HEK293 (cell line): Measurements from ENCODE around the gene FAM89A.

ENCODE experiments used
- ATF2 ChIP-seq: fragments of 450-650 bp; formaldehyde crosslinking; IDR thresholded peaks from 2 replicates; pipeline ENCODE4 v1.5.1; 2016; ENCODE audit warnings: missing biosample characterization, missing genetic modification characterization, low read depth
- CTCF ChIP-seq: fragments of 450-650 bp; formaldehyde crosslinking; IDR thresholded peaks from 2 replicates; pipeline ENCODE4 v1.5.1; 2016; ENCODE audit warnings: missing biosample characterization, missing genetic modification characterization
- KLF16 ChIP-seq: fragments of 450-650 bp; formaldehyde crosslinking; IDR thresholded peaks from 2 replicates; pipeline ENCODE4 v1.5.1; 2017; ENCODE audit warnings: missing biosample characterization, missing genetic modification characterization
- SCRT2 ChIP-seq: fragments of 450-650 bp; formaldehyde crosslinking; IDR thresholded peaks from 2 replicates; pipeline ENCODE4 v1.5.1; 2016; ENCODE audit warnings: missing biosample characterization, missing genetic modification characterization
- TCF7L2 ChIP-seq: IDR thresholded peaks from 2 replicates; pipeline ENCODE4 v1.6.1; 2011; ENCODE audit warnings: low read depth, mild to moderate bottlenecking, inconsistent platforms, low read length, moderate library complexity, borderline replicate concordance
- ZNF121 ChIP-seq: fragments of 450-650 bp; formaldehyde crosslinking; IDR thresholded peaks from 2 replicates; pipeline ENCODE4 v1.5.1; 2016; ENCODE audit warnings: missing biosample characterization, missing genetic modification characterization
- ZNF274 ChIP-seq, 2 experiments: fragments of 200-500 bp in 1 of 2; fragments of 450-650 bp in 1 of 2; sonication (Bioruptor generic) in 1 of 2; formaldehyde crosslinking in 1 of 2; IDR thresholded peaks; 2 replicates each; pipeline versions ENCODE4 v1.5.1 to v1.6.1; 2014 to 2016; ENCODE audit warnings: borderline replicate concordance in 1 of 2, inconsistent platforms in 1 of 2, low read length in 1 of 2, missing biosample characterization in 1 of 2, missing genetic modification characterization in 1 of 2
- TF ChIP-seq, protein P1 (sequence below): fragments of 450-650 bp; formaldehyde crosslinking; IDR thresholded peaks from 2 replicates; pipeline ENCODE4 v1.5.1; 2016; ENCODE audit warnings: missing biosample characterization, missing genetic modification characterization
- TF ChIP-seq, protein P2 (sequence below): fragments of 450-650 bp; formaldehyde crosslinking; IDR thresholded peaks from 2 replicates; pipeline ENCODE4 v1.5.1; 2016; ENCODE audit warnings: missing biosample characterization, missing genetic modification characterization

GRCh38 chr1:231075020-231075419 is 35.0 kb upstream of the FAM89A start:
- TF ChIP-seq KLF16 (tag by site-specific recombination) (no peak), CTCF (tag by site-specific recombination) (no peak), TCF7L2 (no peak), SCRT2 (tag by site-specific recombination) (no peak), ATF2 (tag by site-specific recombination) (no peak), ZNF274 (IDR thresholded peaks at IDR 0.05; ENCODE audit: low read length) (no peak), ZNF274 (tag by site-specific recombination; IDR thresholded peaks at IDR 0.05; ENCODE audit: borderline replicate concordance) (no peak), ZNF121 (tag by site-specific recombination) (no peak)
- TF ChIP-seq, protein P1, sequence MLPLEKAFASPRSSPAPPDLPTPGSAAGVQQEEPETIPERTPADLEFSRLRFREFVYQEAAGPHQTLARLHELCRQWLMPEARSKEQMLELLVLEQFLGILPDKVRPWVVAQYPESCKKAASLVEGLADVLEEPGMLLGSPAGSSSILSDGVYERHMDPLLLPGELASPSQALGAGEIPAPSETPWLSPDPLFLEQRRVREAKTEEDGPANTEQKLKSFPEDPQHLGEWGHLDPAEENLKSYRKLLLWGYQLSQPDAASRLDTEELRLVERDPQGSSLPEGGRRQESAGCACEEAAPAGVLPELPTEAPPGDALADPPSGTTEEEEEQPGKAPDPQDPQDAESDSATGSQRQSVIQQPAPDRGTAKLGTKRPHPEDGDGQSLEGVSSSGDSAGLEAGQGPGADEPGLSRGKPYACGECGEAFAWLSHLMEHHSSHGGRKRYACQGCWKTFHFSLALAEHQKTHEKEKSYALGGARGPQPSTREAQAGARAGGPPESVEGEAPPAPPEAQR = no peak
- TF ChIP-seq, protein P2, sequence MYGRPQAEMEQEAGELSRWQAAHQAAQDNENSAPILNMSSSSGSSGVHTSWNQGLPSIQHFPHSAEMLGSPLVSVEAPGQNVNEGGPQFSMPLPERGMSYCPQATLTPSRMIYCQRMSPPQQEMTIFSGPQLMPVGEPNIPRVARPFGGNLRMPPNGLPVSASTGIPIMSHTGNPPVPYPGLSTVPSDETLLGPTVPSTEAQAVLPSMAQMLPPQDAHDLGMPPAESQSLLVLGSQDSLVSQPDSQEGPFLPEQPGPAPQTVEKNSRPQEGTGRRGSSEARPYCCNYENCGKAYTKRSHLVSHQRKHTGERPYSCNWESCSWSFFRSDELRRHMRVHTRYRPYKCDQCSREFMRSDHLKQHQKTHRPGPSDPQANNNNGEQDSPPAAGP (tag by site-specific recombination) = no peak
